ENCODE measurements around the gene SPACA9. TPM values are rescaled to one million over a fixed set of nuclear protein-coding genes. Genes with fewer than 3 reads are reported as not detected.
A peak's percentile ranks its signal among the peaks of the same experiment; 100 is the strongest.

The SPACA9 gene
- 1 to 10 TPM; 1.1 to 2.7 TPM for total RNA-seq

DNA sequence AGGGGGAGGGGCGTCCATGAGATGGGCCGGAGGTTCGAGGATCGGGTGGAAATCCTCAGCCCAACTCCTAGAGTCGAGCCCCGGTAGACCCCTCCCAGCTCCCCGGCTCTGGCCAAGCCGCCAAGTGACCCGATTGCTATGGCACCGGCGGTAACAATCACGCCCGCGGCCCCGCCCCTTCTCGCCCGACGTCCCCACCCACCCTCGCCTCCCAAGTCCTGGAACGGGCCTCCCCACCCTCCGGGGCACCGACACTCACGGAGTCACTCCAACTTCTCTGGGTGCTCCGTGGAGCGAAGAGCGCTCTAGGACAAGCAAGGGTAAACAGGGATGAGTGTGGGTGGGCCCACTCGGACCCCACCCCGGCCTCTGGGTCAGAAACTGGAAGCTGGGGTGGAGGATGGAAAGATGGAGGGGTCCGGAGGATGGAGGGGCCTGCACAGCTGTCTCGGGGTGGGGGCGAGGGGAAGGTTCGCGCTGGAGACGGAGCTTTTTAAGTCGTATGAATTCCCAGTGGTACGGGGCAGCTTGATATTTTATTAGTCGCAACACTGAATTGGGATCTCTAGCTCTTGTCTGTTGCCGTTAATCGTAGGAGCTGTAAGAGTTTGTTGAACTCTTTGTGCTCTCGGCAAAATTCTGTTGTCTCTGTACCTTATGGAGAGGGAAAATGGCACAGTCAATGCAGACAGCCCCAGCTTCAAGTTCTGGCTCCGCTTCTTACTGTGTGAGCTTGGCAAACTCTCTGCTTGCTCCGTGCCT, at the start of gene SPACA9:
Gene SPACA9 (plus strand): TSS at position 204 of the 762 bp plus-strand sequence. CDS start 5,050 bp downstream, outside the sequence.
- no peak within 1 kb of the TSS for H3K27ac ChIP-seq
- H3K9me3 ChIP-seq: no peaks in the 10 kb centered on the region
- no peaks in the 10 kb centered on the region for H3K27me3 ChIP-seq
- intact Hi-C loops (cut with DNase I): no loop called here
- peak; percentile 77 for DNase-seq
- TF ChIP-seq, protein P1, sequence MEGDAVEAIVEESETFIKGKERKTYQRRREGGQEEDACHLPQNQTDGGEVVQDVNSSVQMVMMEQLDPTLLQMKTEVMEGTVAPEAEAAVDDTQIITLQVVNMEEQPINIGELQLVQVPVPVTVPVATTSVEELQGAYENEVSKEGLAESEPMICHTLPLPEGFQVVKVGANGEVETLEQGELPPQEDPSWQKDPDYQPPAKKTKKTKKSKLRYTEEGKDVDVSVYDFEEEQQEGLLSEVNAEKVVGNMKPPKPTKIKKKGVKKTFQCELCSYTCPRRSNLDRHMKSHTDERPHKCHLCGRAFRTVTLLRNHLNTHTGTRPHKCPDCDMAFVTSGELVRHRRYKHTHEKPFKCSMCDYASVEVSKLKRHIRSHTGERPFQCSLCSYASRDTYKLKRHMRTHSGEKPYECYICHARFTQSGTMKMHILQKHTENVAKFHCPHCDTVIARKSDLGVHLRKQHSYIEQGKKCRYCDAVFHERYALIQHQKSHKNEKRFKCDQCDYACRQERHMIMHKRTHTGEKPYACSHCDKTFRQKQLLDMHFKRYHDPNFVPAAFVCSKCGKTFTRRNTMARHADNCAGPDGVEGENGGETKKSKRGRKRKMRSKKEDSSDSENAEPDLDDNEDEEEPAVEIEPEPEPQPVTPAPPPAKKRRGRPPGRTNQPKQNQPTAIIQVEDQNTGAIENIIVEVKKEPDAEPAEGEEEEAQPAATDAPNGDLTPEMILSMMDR (IDR thresholded peaks at IDR 0.05): no peak
- peak within 1 kb of the TSS; percentile 83 to 95 for H3K9ac ChIP-seq (ENCODE audit: low read depth in 2 of 2, low read length in 2 of 2)
- peak within 1 kb of the TSS; percentile 61 for H3K4me3 ChIP-seq
- no peaks in the 10 kb centered on the region for H3K36me3 ChIP-seq
- no peaks in the 10 kb centered on the region for H3K4me1 ChIP-seq

- Histone ChIP-seq H3K9me3 (no peaks in the 10 kb centered on the region), H3K27ac (no peak overlapping the region), H3K4me1 (no peaks in the 10 kb centered on the region), H3K27me3 (no peaks in the 10 kb centered on the region), H3K9ac (ENCODE audit: low read depth in 2 of 2, low read length in 2 of 2) (no peak overlapping the region), H3K4me3 (no peak overlapping the region), H3K36me3 (no peaks in the 10 kb centered on the region)
- no peak for DNase-seq
- TF ChIP-seq, protein P1 (IDR thresholded peaks at IDR 0.05): no peak
- intact Hi-C loops (cut with DNase I): no loop called here
These were observed 46.4 kb upstream of the SPACA9 start for GRCh38 chr9:132832171-132832881.

DNA sequence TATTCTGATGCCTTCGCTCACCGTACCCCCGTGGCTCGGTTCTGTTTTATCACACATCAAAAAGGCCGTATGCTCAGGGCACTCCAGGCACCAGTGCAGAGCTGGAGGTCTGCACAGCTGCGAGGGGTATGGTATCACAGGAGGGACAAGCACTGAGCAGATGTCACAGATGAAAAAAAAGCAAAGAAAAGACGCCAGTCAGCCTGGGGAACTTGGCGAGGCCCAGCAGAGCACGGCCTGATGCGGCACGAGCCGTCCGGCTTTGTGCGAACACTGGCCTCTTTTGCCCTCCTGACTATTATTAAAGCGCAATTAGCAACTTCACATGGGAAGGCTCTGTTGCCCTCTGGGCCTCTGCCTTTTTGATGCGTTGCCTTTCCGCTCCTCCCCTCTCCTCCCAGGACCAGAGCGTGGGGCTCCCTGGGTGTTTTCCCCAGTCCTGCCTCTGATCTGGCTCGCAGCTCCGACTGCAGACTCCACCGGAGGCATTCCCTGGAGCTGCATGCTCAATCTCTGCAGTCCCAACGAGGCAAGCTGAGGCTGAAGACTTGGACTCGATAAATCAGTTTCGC, 45.1 kb upstream of the SPACA9 start:
- Histone ChIP-seq H3K27me3 (no peaks in the 10 kb centered on the region), H3K9me3 (no peaks in the 10 kb centered on the region), H3K36me3 (no peaks in the 10 kb centered on the region), H3K4me1 (no peaks in the 10 kb centered on the region), H3K4me3 (no peak overlapping the region), H3K9ac (ENCODE audit: low read depth in 2 of 2, low read length in 2 of 2) (no peak overlapping the region), H3K27ac (no peak overlapping the region)
- intact Hi-C loops (cut with DNase I): no loop called here
- TF ChIP-seq, protein P1 (IDR thresholded peaks at IDR 0.05): no peak
- DNase-seq: no peak

DNA sequence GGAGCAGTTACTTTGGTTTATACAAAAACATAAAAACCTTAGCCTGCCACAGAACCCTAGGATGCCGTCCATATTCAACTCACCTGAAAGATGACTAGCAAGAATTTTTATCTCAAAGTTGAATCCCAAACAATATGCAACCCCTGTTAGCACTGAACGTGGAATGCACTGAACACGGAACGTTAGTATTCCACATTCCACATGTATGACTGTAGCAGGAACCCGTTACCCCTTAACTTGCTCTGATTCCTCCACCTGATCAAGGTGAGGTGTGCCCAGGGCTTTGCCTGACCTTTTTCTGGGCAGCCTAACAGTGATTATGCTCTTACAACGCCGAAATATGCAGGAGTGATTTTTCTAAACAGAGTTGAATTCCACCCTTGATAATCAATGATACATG, 44.4 kb upstream of the SPACA9 start:
- no peaks in the 10 kb centered on the region for H3K4me1 ChIP-seq
- H3K9ac ChIP-seq (ENCODE audit: low read depth in 2 of 2, low read length in 2 of 2): no peak overlapping the region
- no peaks in the 10 kb centered on the region for H3K27me3 ChIP-seq
- DNase-seq: no peak
- intact Hi-C loops (cut with DNase I): no loop called here
- H3K9me3 ChIP-seq: no peaks in the 10 kb centered on the region
- no peaks in the 10 kb centered on the region for H3K36me3 ChIP-seq
- TF ChIP-seq, protein P1 (IDR thresholded peaks at IDR 0.05): no peak
- H3K27ac ChIP-seq: no peak overlapping the region
- H3K4me3 ChIP-seq: no peak overlapping the region

DNA sequence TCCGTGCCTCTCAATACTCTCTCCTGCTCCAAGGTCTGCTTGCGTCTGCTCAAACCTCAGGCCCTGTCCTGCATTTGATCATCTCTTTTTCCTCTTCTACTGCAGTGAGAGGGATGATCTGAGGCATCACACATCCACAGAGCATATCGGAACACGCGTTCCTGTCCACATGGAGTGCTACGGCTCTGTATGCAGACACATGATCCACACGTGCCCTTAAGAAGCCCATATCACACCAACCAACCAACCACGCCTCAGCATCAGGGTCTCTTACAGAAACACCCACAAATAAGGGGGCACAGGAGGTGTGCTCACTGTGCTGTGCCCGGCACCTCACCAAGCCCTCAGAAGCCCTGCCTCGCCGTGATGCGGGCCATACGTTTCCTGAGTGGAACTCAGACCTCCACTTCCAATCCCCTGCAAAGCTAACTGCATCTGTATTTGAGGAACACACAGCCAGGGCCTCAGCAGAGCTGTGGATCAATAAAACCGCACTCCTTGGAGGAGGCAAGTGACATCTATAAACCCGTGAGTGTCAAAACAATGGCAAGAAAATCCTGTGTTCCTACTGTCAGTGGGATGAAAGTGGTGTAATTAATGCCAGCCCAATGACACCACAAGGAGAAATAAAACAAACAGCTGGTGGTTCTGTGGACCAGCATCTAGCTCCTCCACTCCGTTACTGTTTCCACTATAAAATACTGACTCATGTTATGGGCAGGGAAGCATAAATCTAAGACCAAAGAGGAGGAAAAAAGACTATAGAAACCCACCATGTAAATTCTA, 41.0 kb upstream of the SPACA9 start:
- no peak overlapping the region for H3K9ac ChIP-seq (ENCODE audit: low read depth in 2 of 2, low read length in 2 of 2)
- no peaks in the 10 kb centered on the region for H3K4me1 ChIP-seq
- no peaks in the 10 kb centered on the region for H3K9me3 ChIP-seq
- H3K27me3 ChIP-seq: no peaks in the 10 kb centered on the region
- H3K36me3 ChIP-seq: no peaks in the 10 kb centered on the region
- H3K27ac ChIP-seq: no peak overlapping the region
- intact Hi-C loops (cut with DNase I): no loop called here
- TF ChIP-seq, protein P1 (IDR thresholded peaks at IDR 0.05): no peak
- DNase-seq: no peak
- no peak overlapping the region for H3K4me3 ChIP-seq

Data from colonic mucosa (tissue), 4 donors.